Measurements from ENCODE around the gene FSIP2. TPM values are rescaled to one million over a fixed set of nuclear protein-coding genes. Genes with fewer than 3 reads are reported as not detected.

FSIP2 gene
- total RNA-seq, 1 donor from 2014 or later = 0.35 TPM

- DNase-seq (ENCODE audit: low read depth) = no peak
- H3K4me3 ChIP-seq (ENCODE audit: low read depth, low read length) = no peak overlapping the region
- TF ChIP-seq CTCF (conservative IDR thresholded peaks at IDR 0.05; ENCODE audit: low read depth, low read length) = no peak
Measured at GRCh38 chr2:185745864-185746859, 7.6 kb downstream of the FSIP2 start.

- no peak for DNase-seq (ENCODE audit: low read depth)
- no peak overlapping the region for H3K4me3 ChIP-seq (ENCODE audit: low read depth, low read length)
- TF ChIP-seq CTCF (conservative IDR thresholded peaks at IDR 0.05; ENCODE audit: low read depth, low read length) = no peak
Measured at GRCh38 chr2:185757356-185757755, 18.8 kb downstream of the FSIP2 start.

GRCh38 chr2:185771396-185771795 lies 32.8 kb downstream of the FSIP2 start:
- H3K4me3 ChIP-seq (ENCODE audit: low read depth, low read length) = no peak overlapping the region
- TF ChIP-seq CTCF (conservative IDR thresholded peaks at IDR 0.05; ENCODE audit: low read depth, low read length) = no peak
- no peak for DNase-seq (ENCODE audit: low read depth)

GRCh38 chr2:185780890-185781289 lies 42.3 kb downstream of the FSIP2 start:
- H3K4me3 ChIP-seq (ENCODE audit: low read depth, low read length) = no peak overlapping the region
- TF ChIP-seq CTCF (conservative IDR thresholded peaks at IDR 0.05; ENCODE audit: low read depth, low read length) = no peak

GRCh38 chr2:185782223-185782769 lies 43.7 kb downstream of the FSIP2 start:
- no peak for DNase-seq (ENCODE audit: low read depth)
- H3K4me3 ChIP-seq (ENCODE audit: low read depth, low read length) = no peak overlapping the region
- TF ChIP-seq CTCF (conservative IDR thresholded peaks at IDR 0.05; ENCODE audit: low read depth, low read length) = no peak

More at GRCh38 chr2:185780890-185781289, 42.3 kb downstream of the FSIP2 start:
- no peak for DNase-seq (ENCODE audit: low read depth)

GRCh38 chr2:185785156-185785555 lies 46.6 kb downstream of the FSIP2 start:
- no peak overlapping the region for H3K4me3 ChIP-seq (ENCODE audit: low read depth, low read length)
- TF ChIP-seq CTCF (conservative IDR thresholded peaks at IDR 0.05; ENCODE audit: low read depth, low read length) = no peak
- DNase-seq (ENCODE audit: low read depth) = no peak

All from epithelial cell of proximal tubule (primary cell).